HG02943 (cell line): ENCODE results near the gene TMEM200B.
"Not testable (repeated sequence)": the region's sequence is repeated elsewhere in the genome, so short reads cannot be mapped to it uniquely, and the experiment has no call there.

Experiments used
- ATAC-seq: cut with Tn5 transposase; IDR thresholded peaks from one replicate; pipeline ENCODE4 v1.9.1; 2021; ENCODE audit warnings: mild to moderate bottlenecking, low read depth, moderate library complexity; ENCODE audit not compliant: unreplicated experiment

The TMEM200B gene

GRCh38 chr1:29123887-29124365 is at the start of gene TMEM200B:
TMEM200B (minus strand) TSS chr1:29123903; CDS start chr1:29121828, 2,075 bp downstream.
- ATAC-seq: no peak

GRCh38 chr1:29172415-29172939 is 48.8 kb upstream of the TMEM200B start:
- no peak for ATAC-seq

- ATAC-seq: no peak
Measured at GRCh38 chr1:29171521-29171920, 47.8 kb upstream of the TMEM200B start.

- ATAC-seq: no peak
Measured at GRCh38 chr1:29171089-29171488, 47.4 kb upstream of the TMEM200B start.

- no peak for ATAC-seq
Measured at GRCh38 chr1:29169976-29170375, 46.3 kb upstream of the TMEM200B start.

GRCh38 chr1:29167904-29168303 is 44.2 kb upstream of the TMEM200B start:
- no peak for ATAC-seq

- ATAC-seq: no peak
Measured at GRCh38 chr1:29166291-29166878, 42.7 kb upstream of the TMEM200B start.

GRCh38 chr1:29164588-29164987 is 40.9 kb upstream of the TMEM200B start:
- no peak for ATAC-seq

- ATAC-seq: no peak
Measured at GRCh38 chr1:29162476-29163138, 38.9 kb upstream of the TMEM200B start.

- ATAC-seq: no peak
Measured at GRCh38 chr1:29162025-29162424, 38.3 kb upstream of the TMEM200B start.

GRCh38 chr1:29159773-29160172 is 36.1 kb upstream of the TMEM200B start:
- no peak for ATAC-seq

GRCh38 chr1:29157269-29157601 is 33.5 kb upstream of the TMEM200B start:
- ATAC-seq: no peak

- no peak for ATAC-seq
Measured at GRCh38 chr1:29156543-29157268, 33.0 kb upstream of the TMEM200B start.

GRCh38 chr1:29152046-29152805 is 28.5 kb upstream of the TMEM200B start:
- no peak for ATAC-seq

GRCh38 chr1:29150346-29150745 is 26.6 kb upstream of the TMEM200B start:
- not testable (repeated sequence) for ATAC-seq

- ATAC-seq: no peak
Measured at GRCh38 chr1:29148656-29149491, 25.2 kb upstream of the TMEM200B start.

- no peak for ATAC-seq
Measured at GRCh38 chr1:29145739-29146437, 22.2 kb upstream of the TMEM200B start.

- ATAC-seq: no peak
Measured at GRCh38 chr1:29144178-29144577, 20.5 kb upstream of the TMEM200B start.

- no peak for ATAC-seq
Measured at GRCh38 chr1:29142714-29143113, 19.0 kb upstream of the TMEM200B start.
